IPS-NIHi7 (cell line): Measurements from ENCODE around the gene PI4KA.
"Not testable (repeated sequence)": the region's sequence is repeated elsewhere in the genome, so short reads cannot be mapped to it uniquely, and the experiment has no call there.

ENCODE experiments used
- DNase-seq: peaks from one replicate; pipeline ENCODE4 v3.0.0; 2012; ENCODE audit warnings: mixed read lengths; ENCODE audit errors: extremely low spot score

The PI4KA gene

DNA sequence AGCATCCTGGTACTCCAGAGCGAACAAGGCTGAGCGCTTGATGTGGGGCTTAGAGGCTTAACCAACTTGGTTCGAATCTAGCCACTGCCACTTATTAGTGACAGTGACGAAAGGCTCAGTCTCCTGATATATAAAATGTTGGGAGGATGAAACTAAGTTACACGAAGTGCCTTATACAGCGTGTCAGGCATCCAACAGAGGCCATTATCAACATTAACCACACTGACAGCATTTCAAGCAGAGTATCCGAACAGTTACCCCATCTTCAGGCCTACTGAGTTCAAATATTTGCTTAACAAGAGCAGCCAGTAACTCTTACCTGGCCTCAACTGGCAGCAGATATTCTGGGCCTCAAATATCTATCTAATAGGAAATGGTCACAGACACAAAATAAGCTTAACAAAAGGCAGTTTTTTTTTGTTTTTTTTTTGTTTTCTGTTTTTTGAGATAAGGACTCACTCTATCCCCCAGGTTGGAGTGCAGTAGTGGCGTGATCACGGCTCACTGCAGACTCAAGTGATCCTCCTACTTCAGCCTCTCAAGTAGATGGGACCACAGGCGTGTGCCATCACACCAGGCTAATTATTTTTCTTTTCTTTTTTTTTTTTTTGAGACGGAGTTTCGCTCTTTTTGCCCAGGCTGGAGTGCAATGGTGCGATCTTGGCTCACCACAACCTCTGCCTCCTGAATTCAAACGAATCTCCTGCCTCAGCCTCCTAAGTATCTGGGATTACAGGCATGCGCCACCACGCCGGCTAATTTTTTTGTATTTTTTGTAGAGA, 81.8 kb downstream of the PI4KA start:
- no peak for DNase-seq

- DNase-seq, result no peak
Measured at GRCh38 chr22:20775342-20775895, 83.2 kb downstream of the PI4KA start.

DNA sequence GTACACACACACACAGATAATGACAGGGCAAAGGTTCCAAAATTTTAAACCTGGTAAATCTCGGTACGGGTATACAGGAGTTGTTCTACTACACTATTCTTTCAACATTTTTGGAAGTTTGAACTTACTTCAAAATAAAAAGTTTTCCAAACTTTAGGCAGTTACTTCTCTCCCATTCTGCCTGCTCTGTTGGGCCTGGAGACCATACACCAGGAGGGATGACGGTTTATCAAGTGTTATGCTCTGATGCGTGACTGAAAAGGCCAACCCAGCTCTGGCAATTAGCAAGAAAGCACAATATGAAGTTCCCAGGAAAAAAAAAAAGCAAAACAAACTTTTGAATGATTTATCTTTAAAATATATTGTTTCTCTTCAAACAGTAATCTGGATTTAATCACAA, 83.7 kb downstream of the PI4KA start:
- DNase-seq, result no peak

DNA sequence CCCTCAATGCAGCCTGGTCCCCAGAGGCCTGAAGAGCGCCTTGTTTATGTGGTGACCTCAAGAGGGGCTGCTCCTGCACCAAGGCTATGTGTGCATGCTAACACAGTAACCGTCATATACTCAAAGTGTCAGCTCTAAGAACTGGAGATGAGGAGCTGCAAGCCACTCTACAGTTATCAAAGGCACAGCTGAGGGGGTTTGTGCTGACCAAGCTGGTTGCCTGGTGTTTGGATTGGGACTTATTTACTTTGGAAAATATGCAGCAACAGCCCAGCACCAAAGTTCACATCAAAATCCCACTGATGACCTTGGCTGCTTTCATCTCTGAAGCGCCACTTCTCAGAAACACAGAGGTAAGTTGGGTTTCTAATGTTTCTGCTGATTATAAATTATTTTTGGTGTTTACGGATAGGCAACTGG, 84.8 kb downstream of the PI4KA start, which contains the start of gene SERPIND1:
SERPIND1 (plus strand) TSS at position 321 of the 420 bp plus-strand sequence. CDS start 5,200 bp downstream, outside the sequence.
- no peak for DNase-seq

GRCh38 chr22:20771918-20772625, 86.5 kb downstream of the PI4KA start:
- no peak for DNase-seq

DNA sequence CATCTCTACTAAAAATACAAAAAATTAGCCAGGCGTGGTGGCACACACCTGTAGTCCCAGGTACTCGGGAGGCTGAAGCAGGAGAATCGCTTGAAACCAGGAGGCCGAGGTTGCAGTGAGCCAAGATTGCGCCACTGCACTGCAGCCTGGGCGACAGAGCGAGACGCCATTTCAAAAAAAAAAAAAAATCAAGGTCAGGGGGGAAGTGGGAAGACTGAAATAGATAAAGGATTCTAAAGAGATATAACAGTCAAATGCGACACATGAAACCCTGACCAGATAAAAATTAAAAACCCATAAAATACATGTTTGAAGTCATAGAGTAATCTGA, 89.2 kb downstream of the PI4KA start:
- not testable (repeated sequence) for DNase-seq

DNA sequence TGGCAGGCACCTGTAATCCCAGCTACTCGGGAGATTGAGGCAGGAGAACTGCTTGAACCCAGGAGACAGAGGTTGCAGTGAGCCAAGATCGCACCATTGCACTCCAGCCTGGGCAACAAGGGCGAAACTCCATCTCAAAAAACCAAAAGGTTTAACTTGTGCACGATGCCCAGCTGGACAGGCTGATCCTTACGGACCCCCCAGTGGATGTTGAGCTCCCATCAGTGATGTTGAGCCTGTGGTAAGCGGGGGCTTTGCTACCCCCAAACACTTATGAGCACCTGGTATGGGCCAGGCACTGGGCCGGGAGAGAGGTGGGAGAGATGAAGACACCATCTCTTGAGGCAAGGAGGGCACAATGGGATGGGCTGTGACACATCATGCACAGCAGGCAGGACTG, 92.1 kb downstream of the PI4KA start:
- no peak for DNase-seq

GRCh38 chr22:20765938-20766337, 92.7 kb downstream of the PI4KA start:
- no peak for DNase-seq

DNA sequence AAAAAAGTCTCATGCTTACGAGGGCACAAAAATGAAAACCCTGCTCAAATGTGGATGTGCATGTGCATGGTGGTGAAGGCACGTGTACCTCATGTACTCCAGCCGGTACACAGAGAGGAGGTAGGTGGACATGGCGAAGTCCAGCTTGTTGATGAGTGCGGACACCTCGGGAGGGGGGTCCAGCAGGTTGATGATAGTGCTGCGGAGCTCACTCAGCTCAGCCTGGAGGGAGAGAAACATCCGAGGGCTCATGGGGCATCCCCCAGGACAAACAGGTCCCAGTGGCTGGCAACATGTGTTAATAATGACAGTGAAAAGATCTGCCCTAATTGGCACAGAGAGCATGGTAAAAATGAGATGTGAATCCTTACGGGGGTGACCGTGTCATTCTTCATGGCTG, 93.9 kb downstream of the PI4KA start:
- no peak for DNase-seq

- DNase-seq, result no peak
Measured at GRCh38 chr22:20764471-20764720, 94.2 kb downstream of the PI4KA start.

GRCh38 chr22:20763630-20764470, 94.8 kb downstream of the PI4KA start:
- DNase-seq, result no peak

DNA sequence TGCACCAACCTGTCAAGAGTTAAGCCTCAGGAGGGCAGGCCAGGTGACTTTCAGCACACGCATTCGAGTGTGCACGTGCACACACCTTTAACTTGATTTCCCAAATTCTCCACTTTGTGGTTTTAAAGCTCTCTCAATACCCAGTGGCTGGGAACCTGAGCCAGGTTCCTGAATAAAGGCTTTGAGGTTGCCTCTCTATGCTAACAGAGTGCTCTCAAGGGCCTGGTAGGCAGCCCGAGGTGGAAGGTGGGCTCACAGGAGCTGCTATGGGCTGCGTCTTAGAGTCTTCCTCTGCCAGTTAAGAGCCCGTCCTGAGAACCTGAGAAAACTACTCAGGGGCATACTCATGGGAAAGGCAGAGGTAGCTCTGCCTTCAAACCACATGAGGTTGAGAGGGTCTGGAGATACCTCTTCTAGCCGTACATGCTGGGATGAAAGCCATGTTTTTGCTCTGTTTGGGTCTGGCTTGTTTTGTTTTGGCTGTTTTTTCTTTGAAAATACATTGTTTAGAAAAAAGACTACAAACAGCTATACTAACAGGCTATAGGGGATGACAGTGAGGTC, 96.3 kb downstream of the PI4KA start:
- DNase-seq, result no peak

DNA sequence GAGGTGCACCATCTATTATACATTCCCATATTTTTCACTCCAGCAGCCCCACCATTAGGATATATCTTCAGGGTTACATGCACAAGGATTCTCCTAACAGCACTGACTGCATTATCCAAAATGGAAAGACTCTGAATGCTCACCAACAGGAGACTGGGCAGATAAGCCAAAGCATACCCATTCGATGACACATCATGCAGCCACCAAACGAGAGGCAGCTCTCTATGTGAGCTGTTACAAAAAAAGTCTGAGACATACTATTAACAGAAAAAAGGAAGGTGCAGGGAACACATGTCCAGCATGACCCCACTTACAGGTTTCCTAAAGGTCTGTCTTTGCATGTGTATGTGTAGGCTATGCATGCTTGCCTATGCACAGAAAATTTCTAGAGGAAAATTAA, 97.1 kb downstream of the PI4KA start:
- no peak for DNase-seq

GRCh38 chr22:20760084-20760483, 98.5 kb downstream of the PI4KA start:
- DNase-seq, result no peak

DNA sequence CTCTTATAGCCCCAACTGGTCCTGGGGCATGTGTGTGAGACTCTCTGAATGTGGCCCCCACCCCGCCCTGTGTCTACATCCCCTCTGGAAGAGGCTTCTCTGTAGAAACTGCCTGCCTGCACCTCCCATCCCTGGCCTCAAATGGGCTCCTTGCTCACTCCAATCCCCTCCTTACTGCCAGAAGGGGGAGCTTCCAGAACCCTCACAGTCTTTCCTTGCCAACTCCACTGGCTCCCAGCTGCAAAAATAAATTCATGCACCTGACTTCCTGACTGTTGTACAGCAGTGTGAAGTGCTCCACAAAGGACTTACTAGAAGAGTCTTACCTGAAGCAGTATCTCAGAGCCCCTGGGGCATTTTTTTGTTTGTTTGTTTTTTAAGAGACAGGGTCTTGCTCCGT, 99.9 kb downstream of the PI4KA start:
- DNase-seq, result peak; percentile 46

DNA sequence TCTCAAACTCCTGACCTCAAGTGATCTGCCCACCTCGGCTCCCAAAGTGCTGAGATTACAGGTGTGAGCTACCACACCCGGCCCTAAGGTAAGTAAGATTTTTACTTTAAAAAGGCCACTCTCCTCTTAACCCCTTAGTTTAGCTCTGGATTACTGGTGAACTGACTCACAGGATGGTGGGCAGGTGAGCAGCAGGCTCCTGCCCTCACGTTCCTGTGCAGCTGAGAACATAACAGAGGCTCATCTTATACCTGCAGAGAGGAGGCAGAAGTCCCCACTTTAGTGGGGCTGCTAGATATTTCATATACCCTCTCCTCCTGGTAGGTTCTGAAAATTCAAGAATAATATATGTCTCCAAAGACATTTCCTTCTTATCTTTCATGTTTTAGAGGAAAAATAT, 101.8 kb downstream of the PI4KA start:
- no peak for DNase-seq

DNA sequence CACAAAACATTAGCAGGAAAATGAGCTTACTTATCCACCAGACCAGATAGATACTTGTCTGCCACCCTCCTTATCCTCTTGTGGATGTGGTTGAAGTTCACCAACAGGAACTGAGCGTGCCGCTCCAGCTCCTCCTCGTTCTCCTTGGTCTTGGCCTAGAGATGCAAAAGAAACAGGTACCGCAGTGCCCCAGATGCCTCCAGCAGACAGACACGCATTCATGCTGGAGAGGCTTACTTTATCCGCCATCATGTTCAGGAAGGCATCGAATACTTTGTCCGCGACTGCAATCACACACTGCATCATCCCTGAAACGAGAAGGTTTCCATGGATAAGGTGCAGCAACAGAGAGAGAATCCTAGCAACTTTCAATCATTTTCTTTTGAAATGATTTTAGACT, 105.7 kb downstream of the PI4KA start:
- no peak for DNase-seq

DNA sequence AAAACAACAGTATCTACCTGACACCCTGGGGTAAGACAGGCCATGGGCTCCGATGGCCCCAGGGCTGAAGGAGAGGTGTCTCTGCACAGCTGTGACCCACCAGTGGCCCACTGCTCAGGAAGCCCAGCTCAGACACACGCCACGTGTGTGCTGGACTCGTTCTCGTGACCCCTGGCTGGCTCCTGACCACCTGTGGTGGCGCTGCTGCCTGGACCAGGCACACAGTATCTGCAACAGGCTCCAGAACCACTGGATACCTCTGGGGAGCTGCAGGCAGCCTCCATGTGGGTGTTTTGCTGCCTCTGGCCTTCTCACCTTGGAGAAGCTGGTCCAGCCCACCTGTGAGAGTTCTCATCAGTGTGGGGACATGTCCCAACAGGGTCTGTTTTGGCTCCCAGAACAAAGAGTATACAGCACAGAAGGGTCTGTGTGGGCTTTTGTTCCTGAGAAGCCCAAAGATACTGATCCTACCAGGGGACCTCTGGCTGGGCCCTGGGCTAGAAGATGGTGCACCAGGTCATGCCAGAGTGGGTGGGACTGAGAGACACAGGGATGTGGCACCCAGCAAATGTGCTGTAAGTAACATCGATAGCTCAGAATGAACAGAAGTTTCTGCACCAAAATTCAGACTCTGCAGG, 106.4 kb downstream of the PI4KA start:
- DNase-seq, result no peak

DNA sequence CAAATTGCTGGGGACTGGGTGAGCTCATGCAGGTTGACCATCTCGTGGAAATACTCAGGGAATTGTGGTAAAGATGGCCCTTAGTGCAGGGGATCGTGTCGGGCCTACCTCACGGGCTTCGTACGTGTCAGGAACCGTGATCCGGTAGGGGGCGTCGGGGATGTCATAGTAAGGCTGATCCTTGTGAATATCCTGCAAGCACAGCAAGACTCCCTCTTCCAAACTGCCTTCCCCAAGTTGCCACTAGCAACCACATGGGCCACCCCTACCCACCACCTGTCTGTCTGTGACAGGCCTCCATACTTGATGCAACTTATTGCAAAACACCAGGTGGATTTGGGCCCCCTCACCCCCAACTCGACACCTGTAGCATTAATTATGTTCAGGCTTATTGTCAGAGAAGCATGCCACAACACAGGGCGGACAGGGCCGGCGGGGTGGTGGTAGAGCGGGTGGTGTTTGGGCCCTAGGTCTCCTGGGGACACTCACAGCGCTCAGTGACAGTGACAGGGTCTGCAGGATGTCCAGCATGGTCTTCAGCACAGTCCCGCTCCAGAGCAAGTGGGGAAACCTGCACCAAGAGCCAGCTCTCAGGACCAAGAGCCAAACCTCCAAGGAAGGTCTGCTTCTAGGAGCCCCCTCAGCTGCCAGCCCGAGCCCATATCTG, 107.3 kb downstream of the PI4KA start:
- peak; percentile 63 for DNase-seq

DNA sequence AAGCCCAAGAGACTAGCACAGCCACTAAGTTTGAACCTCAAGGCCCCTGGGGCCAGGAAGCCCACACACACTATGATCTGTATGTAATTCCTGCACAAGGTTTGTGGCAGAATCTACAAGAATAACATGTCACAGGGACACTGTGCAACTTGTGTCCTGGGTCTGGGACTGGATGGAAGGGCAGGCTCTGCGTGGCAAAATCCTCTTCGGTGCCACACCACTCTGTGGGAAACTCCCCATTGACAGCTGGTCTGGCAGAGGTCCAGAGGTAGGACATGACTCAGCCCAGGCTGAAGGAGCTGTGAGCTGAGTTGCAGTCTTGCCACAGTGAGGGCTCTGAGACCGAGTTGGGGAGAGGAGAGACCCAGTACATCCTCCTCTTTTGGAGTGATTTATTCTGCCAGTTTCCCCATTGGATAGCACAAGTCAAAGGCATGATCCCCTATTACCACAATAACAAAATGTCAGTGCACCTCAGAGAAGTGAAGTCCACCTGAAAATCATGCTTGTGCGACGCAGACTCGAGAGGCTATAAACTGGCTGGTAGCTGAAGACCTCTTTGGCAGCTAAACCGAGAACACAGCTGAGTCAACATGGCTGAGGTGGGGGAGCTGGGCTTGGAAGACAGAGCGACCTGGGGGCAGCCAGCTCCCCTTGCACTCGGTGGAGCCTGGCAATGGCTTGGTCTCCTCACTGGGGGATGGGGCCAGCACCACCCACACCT, 108.0 kb downstream of the PI4KA start:
- DNase-seq, result no peak
